ENCODE results near the gene INA.

DNA sequence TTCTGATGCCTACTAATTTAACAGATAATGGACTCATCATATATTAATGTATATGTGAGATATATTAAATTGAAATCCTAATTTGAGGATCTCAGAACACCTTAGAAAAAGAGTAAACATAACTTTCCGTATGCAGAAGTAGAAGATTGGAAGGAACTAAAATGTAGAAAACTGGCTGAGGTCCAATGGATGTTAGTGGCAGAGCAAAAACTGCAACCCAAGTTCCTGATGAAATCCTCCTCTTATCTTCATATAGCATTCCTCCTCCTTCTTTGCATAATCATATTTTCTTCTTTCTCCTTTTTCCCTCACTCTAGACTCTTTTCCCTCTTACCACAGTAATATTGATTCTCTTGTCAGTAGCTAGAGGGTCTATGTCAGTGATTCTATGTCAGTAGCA, 6.0 kb downstream of the INA start:
- TF ChIP-seq EZH2 (IDR thresholded peaks at IDR 0.05) = no peak
- no peak for TF ChIP-seq POLR2AphosphoS5 (IDR thresholded peaks at IDR 0.05; ENCODE audit: borderline replicate concordance, low read depth, low read length)
- no peak for TF ChIP-seq FOXP2 (optimal IDR thresholded peaks at IDR 0.05; ENCODE audit: control extremely low read depth, extremely low read length, insufficient read depth)
